HEK293 (cell line): ENCODE results near the gene ARHGAP27.
"Not testable (repeated sequence)": the region's sequence is repeated elsewhere in the genome, so short reads cannot be mapped to it uniquely, and the experiment has no call there.

Source experiments
- CTCF ChIP-seq: fragments of 450-650 bp; formaldehyde crosslinking; IDR thresholded peaks from 2 replicates; pipeline ENCODE4 v1.5.1; 2016; ENCODE audit warnings: missing biosample characterization, missing genetic modification characterization
- ELK4 ChIP-seq: IDR thresholded peaks from 2 replicates; pipeline ENCODE4 v1.6.1; 2011; ENCODE audit warnings: mild to moderate bottlenecking, low read depth, low read length, borderline replicate concordance
- GLI4 ChIP-seq: fragments of 450-650 bp; formaldehyde crosslinking; IDR thresholded peaks from 2 replicates; pipeline ENCODE4 v1.5.1; 2016; ENCODE audit warnings: missing biosample characterization, missing genetic modification characterization
- KLF10 ChIP-seq: fragments of 450-650 bp; IDR thresholded peaks from 2 replicates; pipeline ENCODE4 v1.5.1; 2018; ENCODE audit warnings: missing biosample characterization, mild to moderate bottlenecking, missing genetic modification characterization
- KLF16 ChIP-seq: fragments of 450-650 bp; formaldehyde crosslinking; IDR thresholded peaks from 2 replicates; pipeline ENCODE4 v1.5.1; 2017; ENCODE audit warnings: missing biosample characterization, missing genetic modification characterization
- REST ChIP-seq: fragments of 450-650 bp; formaldehyde crosslinking; IDR thresholded peaks from 2 replicates; pipeline ENCODE4 v1.5.1; 2016; ENCODE audit warnings: missing biosample characterization, missing genetic modification characterization
- YY1 ChIP-seq: fragments of 450-650 bp; formaldehyde crosslinking; IDR thresholded peaks from 2 replicates; pipeline ENCODE4 v1.5.1; 2018; ENCODE audit warnings: missing biosample characterization, missing genetic modification characterization
- ZNF121 ChIP-seq: fragments of 450-650 bp; formaldehyde crosslinking; IDR thresholded peaks from 2 replicates; pipeline ENCODE4 v1.5.1; 2016; ENCODE audit warnings: missing biosample characterization, missing genetic modification characterization
- ZNF223 ChIP-seq: fragments of 450-650 bp; formaldehyde crosslinking; IDR thresholded peaks from 2 replicates; pipeline ENCODE4 v1.5.1; 2016; ENCODE audit warnings: missing biosample characterization, missing genetic modification characterization
- ZNF23 ChIP-seq: fragments of 450-650 bp; formaldehyde crosslinking; IDR thresholded peaks from 2 replicates; pipeline ENCODE4 v1.5.1; 2016; ENCODE audit warnings: missing biosample characterization, missing genetic modification characterization, borderline replicate concordance
- ZNF274 ChIP-seq, 2 experiments: fragments of 200-500 bp in 1 of 2; fragments of 450-650 bp in 1 of 2; sonication (Bioruptor generic) in 1 of 2; formaldehyde crosslinking in 1 of 2; IDR thresholded peaks; 2 replicates each; pipeline versions ENCODE4 v1.5.1 to v1.6.1; 2014 to 2016; ENCODE audit warnings: borderline replicate concordance in 1 of 2, inconsistent platforms in 1 of 2, low read length in 1 of 2, missing biosample characterization in 1 of 2, missing genetic modification characterization in 1 of 2
- ZNF311 ChIP-seq: fragments of 450-650 bp; formaldehyde crosslinking; IDR thresholded peaks from 2 replicates; pipeline ENCODE4 v1.5.1; 2017; ENCODE audit warnings: missing biosample characterization, missing genetic modification characterization, borderline replicate concordance
- ZNF704 ChIP-seq: fragments of 450-650 bp; formaldehyde crosslinking; IDR thresholded peaks from 2 replicates; pipeline ENCODE4 v1.5.1; 2016; ENCODE audit warnings: missing biosample characterization, missing genetic modification characterization

GRCh38 chr17:45446872-45447625, 14.4 kb upstream of the ARHGAP27 start:
- not testable (repeated sequence) for TF ChIP-seq GLI4 (tag by site-specific recombination); KLF16; ZNF121 (tag by site-specific recombination); CTCF (tag by site-specific recombination); ZNF274 (IDR thresholded peaks at IDR 0.05; ENCODE audit: low read length); ZNF274 (tag by site-specific recombination; IDR thresholded peaks at IDR 0.05; ENCODE audit: borderline replicate concordance); REST (tag by site-specific recombination); ELK4; ZNF223 (tag by site-specific recombination); ZNF23; YY1 (tag by site-specific recombination); KLF10 (tag by site-specific recombination); ZNF311; ZNF704 (tag by site-specific recombination)
